ENCODE measurements around the gene RAPGEF4. TPM values are rescaled to one million over a fixed set of nuclear protein-coding genes. Genes with fewer than 3 reads are reported as not detected.
"Not testable (repeated sequence)": the region's sequence is repeated elsewhere in the genome, so short reads cannot be mapped to it uniquely, and the experiment has no call there.

Gene RAPGEF4
- total RNA-seq, 1 experiment from 2014 or later, result not detected

- no peak for DNase-seq (ENCODE audit: low spot score)
Measured at GRCh38 chr2:173092844-173093402, 357.3 kb downstream of the RAPGEF4 start.

- not testable (repeated sequence) for DNase-seq (ENCODE audit: low spot score)
Measured at GRCh38 chr2:173093617-173094016, 358.0 kb downstream of the RAPGEF4 start.

- no peak for DNase-seq (ENCODE audit: low spot score)
Measured at GRCh38 chr2:173094731-173095130, 359.1 kb downstream of the RAPGEF4 start.

GRCh38 chr2:173095356-173095755, 359.7 kb downstream of the RAPGEF4 start:
- no peak for DNase-seq (ENCODE audit: low spot score)

GRCh38 chr2:173099271-173099670, 363.6 kb downstream of the RAPGEF4 start:
- DNase-seq (ENCODE audit: low spot score), result no peak

GRCh38 chr2:173099804-173100203, 364.2 kb downstream of the RAPGEF4 start:
- DNase-seq (ENCODE audit: low spot score), result no peak

GRCh38 chr2:173101687-173102086, 366.0 kb downstream of the RAPGEF4 start:
- DNase-seq (ENCODE audit: low spot score), result no peak

Small RNA genes within 50 kb of the gene (small RNA-seq; reads per million reads assigned to genes)
- not detected for gene RF01210

Other genes starting within 250 kb of the RAPGEF4 start
- 9.7 and 20.7 TPM in 2 replicates for gene PDK1, start 179.8 kb upstream of the RAPGEF4 start, total RNA-seq (2014; rRNA removed; shearing (Covaris generic))